Colonic mucosa (tissue), 4 donors: Measurements from ENCODE around the gene ZNHIT1. TPM values are rescaled to one million over a fixed set of nuclear protein-coding genes. Genes with fewer than 3 reads are reported as not detected.
"Not testable (repeated sequence)": the region's sequence is repeated elsewhere in the genome, so short reads cannot be mapped to it uniquely, and the experiment has no call there.

ENCODE experiments used
- DNase-seq: peaks from one replicate; pipeline ENCODE4 v3.0.0-alpha.2; 2020
- H3K27ac ChIP-seq: fragments of 200-600 bp; one replicate; pipeline ENCODE4 v1.8.0; 2021
- H3K27me3 ChIP-seq: fragments of 200-600 bp; one replicate; pipeline ENCODE4 v1.8.0; 2021
- H3K36me3 ChIP-seq: fragments of 200-600 bp; one replicate; pipeline ENCODE4 v1.8.0; 2021
- H3K4me1 ChIP-seq: fragments of 200-600 bp; one replicate; pipeline ENCODE4 v1.8.0; 2021; ENCODE audit warnings: mild to moderate bottlenecking
- H3K4me3 ChIP-seq: fragments of 200-600 bp; one replicate; pipeline ENCODE4 v1.8.0; 2021
- H3K9ac ChIP-seq, 2 donors: one replicate each; pipeline ENCODE4 v1.7.0; 2013; ENCODE audit warnings: control low read depth in 2 of 2, low read depth in 2 of 2, low read length in 2 of 2
- H3K9me3 ChIP-seq: fragments of 200-600 bp; one replicate; pipeline ENCODE4 v1.8.0; 2021
- intact Hi-C: fragments of 100-400 bp; cut with DNase I; formaldehyde crosslinking; loops from one replicate; pipeline ENCODE4 v1.14.1; 2022
- total RNA-seq, 2 donors: library from RNA; stranded (reverse); fragmentation: NEBNext Ultra II Directional in 1 of 2; extraction: Animal tissue kit (Norgen Biotek cat#: 25700) in 1 of 2; gene quantifications; one replicate each; pipeline ENCODE4 v1.2.1, GENCODE V29; 2021
- TF ChIP-seq, protein P1 (sequence below): fragments of 200-600 bp; IDR thresholded peaks from one replicate; pipeline ENCODE4 v1.8.0; 2022; ENCODE audit warnings: antibody characterized with exemption, mild to moderate bottlenecking
- donor health status: healthy.
- donor health status: DM: no; HTN: no; CAD: no.
- donor health status: DM: no; HTN: no; CAD: no.

ZNHIT1 gene
- total RNA-seq, 2 donors from 2014 or later: 85.7 to 98.1 TPM

DNA sequence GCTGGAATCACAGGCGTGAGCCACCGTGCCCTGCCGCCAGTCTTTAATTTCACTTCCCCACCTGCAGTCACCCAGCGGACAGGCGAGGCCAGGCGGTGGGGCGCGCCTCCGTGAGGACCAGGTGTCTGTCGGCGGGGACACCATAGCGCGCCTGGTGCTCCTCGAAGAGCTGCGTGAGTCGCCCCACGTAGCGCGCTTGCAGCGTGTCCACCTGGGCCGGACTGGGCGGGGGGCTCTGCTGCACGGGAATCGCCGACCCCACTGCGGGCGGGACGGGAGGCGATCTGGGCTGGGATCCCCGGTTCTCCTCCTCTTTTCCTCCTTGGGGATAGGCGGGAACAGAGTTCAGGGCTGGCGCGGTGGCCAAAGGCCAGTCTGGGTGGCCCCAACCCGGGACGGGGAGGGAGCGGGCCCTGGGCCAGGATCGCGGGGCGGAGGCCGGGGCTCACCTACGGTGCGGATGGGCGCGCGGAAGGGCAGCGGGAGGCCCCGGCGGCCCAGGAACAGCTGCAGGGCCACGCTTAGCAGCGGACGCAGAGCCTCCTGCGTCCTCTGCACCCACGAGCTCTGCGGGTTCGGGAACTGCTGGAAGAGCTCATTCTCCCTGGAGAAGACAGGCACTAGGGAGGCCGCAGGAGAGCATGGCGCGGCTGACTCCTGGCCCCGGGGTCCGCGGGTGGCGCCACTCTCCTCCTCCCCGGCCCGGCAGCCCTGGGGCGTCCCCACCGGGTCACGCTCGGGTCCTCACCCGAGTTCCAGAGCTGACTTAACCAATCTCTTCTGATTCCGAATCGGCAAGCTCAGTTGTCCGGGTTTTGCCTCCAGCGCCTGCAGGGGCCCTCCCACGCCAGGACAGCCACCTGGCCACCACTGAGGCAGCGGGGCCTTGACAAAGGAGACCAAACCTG lies 16.0 kb upstream of the ZNHIT1 start:
- TF ChIP-seq, protein P1, sequence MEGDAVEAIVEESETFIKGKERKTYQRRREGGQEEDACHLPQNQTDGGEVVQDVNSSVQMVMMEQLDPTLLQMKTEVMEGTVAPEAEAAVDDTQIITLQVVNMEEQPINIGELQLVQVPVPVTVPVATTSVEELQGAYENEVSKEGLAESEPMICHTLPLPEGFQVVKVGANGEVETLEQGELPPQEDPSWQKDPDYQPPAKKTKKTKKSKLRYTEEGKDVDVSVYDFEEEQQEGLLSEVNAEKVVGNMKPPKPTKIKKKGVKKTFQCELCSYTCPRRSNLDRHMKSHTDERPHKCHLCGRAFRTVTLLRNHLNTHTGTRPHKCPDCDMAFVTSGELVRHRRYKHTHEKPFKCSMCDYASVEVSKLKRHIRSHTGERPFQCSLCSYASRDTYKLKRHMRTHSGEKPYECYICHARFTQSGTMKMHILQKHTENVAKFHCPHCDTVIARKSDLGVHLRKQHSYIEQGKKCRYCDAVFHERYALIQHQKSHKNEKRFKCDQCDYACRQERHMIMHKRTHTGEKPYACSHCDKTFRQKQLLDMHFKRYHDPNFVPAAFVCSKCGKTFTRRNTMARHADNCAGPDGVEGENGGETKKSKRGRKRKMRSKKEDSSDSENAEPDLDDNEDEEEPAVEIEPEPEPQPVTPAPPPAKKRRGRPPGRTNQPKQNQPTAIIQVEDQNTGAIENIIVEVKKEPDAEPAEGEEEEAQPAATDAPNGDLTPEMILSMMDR: no peak
- DNase-seq: peak; percentile 86
- Histone ChIP-seq H3K27ac (peak overlapping the region; percentile 78), H3K9ac (peak overlapping the region; percentile 58 to 73), H3K9me3 (no peaks in the 10 kb centered on the region), H3K36me3 (no peaks in the 10 kb centered on the region), H3K4me1 (no peaks in the 10 kb centered on the region), H3K4me3 (peak overlapping the region; percentile 28), H3K27me3 (peaks cover 8% of the 10 kb centered on the region)
- intact Hi-C loops: no loop called here

DNA sequence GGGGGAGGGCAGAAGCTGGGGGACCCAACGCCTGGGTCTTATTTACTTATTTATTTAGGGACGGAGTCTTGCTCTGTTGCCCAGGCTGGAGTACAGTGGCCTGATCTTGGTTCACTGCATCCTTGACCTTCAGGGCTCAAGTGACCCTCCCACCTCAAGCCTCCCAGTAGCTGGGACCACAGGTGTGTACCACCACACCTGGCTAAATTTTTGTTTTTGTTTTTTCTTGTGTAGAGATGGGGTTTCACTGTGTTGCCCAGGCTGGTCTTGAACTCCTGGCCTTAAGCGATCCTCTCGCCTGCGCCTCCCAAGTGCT lies 15.4 kb upstream of the ZNHIT1 start:
- H3K27ac ChIP-seq: no peak overlapping the region
- TF ChIP-seq, protein P1: no peak
- H3K4me1 ChIP-seq: no peaks in the 10 kb centered on the region
- H3K27me3 ChIP-seq: peaks cover 8% of the 10 kb centered on the region
- H3K4me3 ChIP-seq: no peak overlapping the region
- H3K9me3 ChIP-seq: no peaks in the 10 kb centered on the region
- intact Hi-C loops: no loop called here
- peak overlapping the region in 1 of 2 donors; percentile 35 for H3K9ac ChIP-seq
- no peak for DNase-seq
- H3K36me3 ChIP-seq: no peaks in the 10 kb centered on the region

DNA sequence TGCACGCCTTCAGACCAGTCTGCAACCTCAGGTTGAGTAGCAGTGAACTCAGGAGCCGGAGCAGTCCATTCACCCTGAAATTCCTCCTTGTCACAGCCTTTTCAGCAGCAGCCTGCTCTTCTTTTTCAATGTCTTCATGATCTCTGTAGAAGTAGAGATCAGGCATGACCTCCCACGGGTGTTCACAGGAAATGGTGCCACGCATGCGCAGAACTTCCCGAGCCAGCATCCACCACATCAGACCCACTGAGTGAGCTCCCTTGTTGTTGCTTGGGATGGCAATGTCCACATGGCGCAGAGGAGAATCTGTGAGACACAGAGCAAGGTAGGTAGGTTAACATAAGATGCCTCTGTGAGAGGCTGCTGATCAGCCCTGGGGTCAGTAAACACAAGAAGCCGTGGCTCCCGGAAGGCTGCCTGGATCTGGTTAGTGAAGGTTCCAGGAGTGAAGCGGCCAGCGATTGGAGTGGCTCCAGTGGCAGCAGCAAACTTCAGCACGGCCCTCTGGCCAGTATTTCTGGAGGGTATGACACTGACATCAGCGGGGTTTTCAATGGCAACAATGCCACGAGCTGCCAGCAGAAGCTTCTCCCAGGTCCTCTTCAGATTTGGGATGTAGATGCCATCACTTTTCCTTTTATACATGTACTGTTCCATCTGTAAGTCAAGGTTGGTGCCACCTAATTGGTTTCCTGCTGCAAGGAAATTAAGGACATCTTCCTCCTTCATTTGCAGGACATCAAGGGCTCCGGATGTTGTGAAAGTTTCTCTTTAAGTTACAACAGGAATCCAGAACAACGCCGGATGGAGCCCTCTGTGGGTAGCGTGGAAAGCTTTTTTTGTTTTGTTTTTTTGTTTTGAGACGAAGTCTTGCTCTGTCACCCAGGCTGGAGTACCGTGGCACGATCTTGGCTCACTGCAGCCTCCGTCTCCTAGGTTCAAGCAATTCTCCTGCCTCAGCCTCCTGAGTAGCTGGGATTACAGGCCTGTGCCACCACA lies 13.9 kb upstream of the ZNHIT1 start:
- H3K36me3 ChIP-seq, H3K9me3 ChIP-seq, H3K27ac ChIP-seq, H3K27me3 ChIP-seq, DNase-seq, H3K4me3 ChIP-seq, H3K9ac ChIP-seq, intact Hi-C loops, H3K4me1 ChIP-seq: not testable (repeated sequence)

DNA sequence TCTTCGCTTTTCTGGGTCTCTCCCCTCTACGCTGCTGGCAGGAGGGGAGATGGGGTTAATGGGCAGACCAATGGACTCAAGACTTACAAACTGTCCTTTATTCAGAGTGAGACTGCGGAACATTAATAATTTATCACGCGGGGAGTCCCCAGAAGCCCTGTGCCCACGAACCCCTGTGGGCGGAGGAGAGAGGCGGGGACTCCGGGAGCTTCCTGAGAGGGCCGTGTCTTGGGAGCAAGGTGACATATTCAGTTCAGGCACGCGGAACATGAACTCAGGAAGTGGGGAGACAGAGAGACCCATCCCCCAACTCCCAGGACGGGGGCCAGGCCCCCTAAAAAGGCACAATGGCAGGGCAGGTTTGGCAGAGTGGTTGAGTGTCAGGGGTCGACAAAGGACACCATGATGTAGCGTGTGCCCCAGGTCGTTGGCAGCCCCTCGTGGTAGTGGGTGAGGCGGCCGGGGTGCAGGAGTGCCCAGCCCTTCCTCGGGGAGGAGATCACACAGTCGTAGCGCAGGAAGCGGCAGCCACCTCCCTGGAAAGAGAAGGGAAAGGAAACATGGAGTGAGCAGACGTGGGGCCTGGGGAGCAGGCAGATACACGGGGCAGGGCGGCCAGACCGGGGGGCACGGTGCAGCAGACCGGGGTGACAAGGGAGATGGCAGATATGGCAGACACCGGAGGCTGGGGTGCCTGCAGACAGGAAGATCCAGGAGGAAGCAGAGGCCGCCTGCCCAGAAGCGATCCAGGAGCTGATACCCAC lies 11.9 kb upstream of the ZNHIT1 start:
- intact Hi-C loops: no loop called here
- H3K9ac ChIP-seq: no peak overlapping the region
- no peak overlapping the region for H3K4me3 ChIP-seq
- H3K9me3 ChIP-seq: no peaks in the 10 kb centered on the region
- TF ChIP-seq, protein P1: no peak
- no peaks in the 10 kb centered on the region for H3K36me3 ChIP-seq
- no peaks in the 10 kb centered on the region for H3K4me1 ChIP-seq
- DNase-seq: no peak
- peaks cover 8% of the 10 kb centered on the region for H3K27me3 ChIP-seq
- H3K27ac ChIP-seq: no peak overlapping the region

DNA sequence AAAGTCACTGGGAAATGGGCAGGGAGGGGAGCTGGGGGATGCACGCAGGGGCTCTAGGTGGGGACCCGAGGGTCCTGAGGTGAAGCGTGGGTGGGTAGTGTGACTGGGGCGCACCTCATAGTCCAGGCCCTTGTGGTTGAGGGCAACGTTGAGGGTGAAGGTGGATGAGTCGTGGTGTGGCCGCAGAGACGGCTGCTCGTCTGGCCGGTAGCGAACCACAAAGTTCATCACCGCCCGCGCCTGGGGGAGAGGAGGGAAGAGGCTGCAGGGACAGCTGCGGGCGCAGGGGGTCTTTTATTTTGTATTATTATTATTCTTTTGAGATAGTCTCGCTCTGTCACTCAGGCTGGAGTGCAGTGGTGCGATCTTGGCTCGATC lies 11.3 kb upstream of the ZNHIT1 start:
- H3K36me3 ChIP-seq: no peaks in the 10 kb centered on the region
- no peak overlapping the region for H3K27ac ChIP-seq
- intact Hi-C loops: no loop called here
- no peaks in the 10 kb centered on the region for H3K4me1 ChIP-seq
- TF ChIP-seq, protein P1: no peak
- H3K9ac ChIP-seq: no peak overlapping the region
- no peaks in the 10 kb centered on the region for H3K9me3 ChIP-seq
- no peak for DNase-seq
- no peak overlapping the region for H3K4me3 ChIP-seq
- H3K27me3 ChIP-seq: peaks cover 6% of the 10 kb centered on the region
